DND-41 (cell line): ENCODE data around the gene PHACTR1.

Source experiments
- ATAC-seq: fragments of 200-7000 bp; cut with Tn5 transposase; 3 replicates; pipeline ENCODE4 v1.9.1; 2021; ENCODE audit warnings: low read depth; ENCODE audit not compliant: insufficient read depth
- DNase-seq: peaks from one replicate; pipeline ENCODE4 v3.0.0-alpha.2; 2020
- H2AFZ ChIP-seq: 2 replicates; pipeline ENCODE4 v1.6.0; 2012; ENCODE audit warnings: low read depth, low read length
- H3K27ac ChIP-seq: 2 replicates; pipeline ENCODE4 v1.5.1; 2012; ENCODE audit warnings: low read length, inconsistent platforms
- H3K27me3 ChIP-seq: fragments of 200-600 bp; sonication (generic); 2 replicates; pipeline ENCODE4 v1.6.0; 2012; ENCODE audit warnings: low read length, mild to moderate bottlenecking, inconsistent platforms; ENCODE audit not compliant: insufficient read depth, poor library complexity
- H3K36me3 ChIP-seq: 2 replicates; pipeline ENCODE4 v1.5.1; 2012; ENCODE audit warnings: low read length, inconsistent platforms; ENCODE audit not compliant: insufficient read depth
- H3K4me1 ChIP-seq: 2 replicates; pipeline ENCODE4 v1.5.1; 2012; ENCODE audit warnings: mild to moderate bottlenecking, low read length; ENCODE audit not compliant: insufficient read depth
- H3K4me2 ChIP-seq: 2 replicates; pipeline ENCODE4 v1.6.0; 2012; ENCODE audit warnings: mild to moderate bottlenecking, moderate library complexity, low read length, inconsistent platforms; ENCODE audit not compliant: insufficient read depth
- H3K4me3 ChIP-seq, 2 experiments: fragments of 200-600 bp in 1 of 2; shearing (Covaris generic) in 1 of 2; 2 replicates each; pipeline ENCODE4 v1.5.1; 2012 to 2016; ENCODE audit warnings: inconsistent platforms in 2 of 2, low read length in 2 of 2, mild to moderate bottlenecking in 2 of 2, low read depth in 1 of 2, moderate library complexity in 1 of 2
- H3K79me2 ChIP-seq: 2 replicates; pipeline ENCODE4 v1.6.0; 2012; ENCODE audit warnings: low read length, inconsistent platforms; ENCODE audit not compliant: insufficient read depth
- H3K9ac ChIP-seq: 2 replicates; pipeline ENCODE4 v1.6.0; 2012; ENCODE audit warnings: low read depth, mild to moderate bottlenecking, inconsistent platforms, low read length, moderate library complexity
- H3K9me3 ChIP-seq: 2 replicates; pipeline ENCODE4 v1.5.1; 2012; ENCODE audit warnings: low read length, moderate library complexity, mild to moderate bottlenecking, inconsistent platforms; ENCODE audit not compliant: insufficient read depth, severe bottlenecking
- H4K20me1 ChIP-seq: 2 replicates; pipeline ENCODE4 v1.6.0; 2012; ENCODE audit warnings: low read length; ENCODE audit not compliant: insufficient read depth
- EZH2 ChIP-seq: IDR thresholded peaks from 3 replicates; pipeline ENCODE4 v1.6.1; 2012; ENCODE audit warnings: borderline replicate concordance, low read depth, mild to moderate bottlenecking, moderate library complexity, low read length, inconsistent platforms; ENCODE audit not compliant: severe bottlenecking
- TF ChIP-seq, protein P1 (sequence below): IDR thresholded peaks from 2 replicates; pipeline ENCODE4 v1.5.1; 2012; ENCODE audit warnings: borderline replicate concordance, low read length, moderate library complexity, mild to moderate bottlenecking; ENCODE audit not compliant: poor library complexity, severe bottlenecking; ENCODE audit errors: extremely low read depth

The PHACTR1 gene

DNA sequence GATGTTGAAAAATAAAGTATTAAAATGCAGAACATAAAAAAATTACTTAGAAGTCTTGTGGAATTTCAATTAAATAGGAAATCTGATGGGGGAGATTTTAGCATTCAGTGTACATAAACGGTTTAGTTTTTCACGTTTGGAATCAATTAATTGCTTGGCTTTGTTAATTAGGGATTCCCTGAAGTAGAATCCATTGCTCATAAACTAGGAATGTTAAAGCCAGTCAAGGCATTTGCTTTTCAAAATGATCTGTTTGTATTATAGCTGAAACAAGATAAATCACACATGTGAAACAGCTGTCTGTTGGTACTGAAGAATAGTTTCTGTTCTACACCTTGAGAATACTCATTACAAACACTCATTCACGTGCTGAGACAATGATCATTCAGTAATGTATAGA, 313.8 kb downstream of the PHACTR1 start:
- H3K79me2 ChIP-seq = no peaks in the 10 kb centered on the region
- H3K27me3 ChIP-seq = peaks cover 9% of the 10 kb centered on the region
- H3K9ac ChIP-seq = no peak overlapping the region
- H3K4me2 ChIP-seq = no peak overlapping the region
- H3K36me3 ChIP-seq = no peaks in the 10 kb centered on the region
- no peaks in the 10 kb centered on the region for H4K20me1 ChIP-seq
- H3K4me3 ChIP-seq = no peak overlapping the region
- H2AFZ ChIP-seq = no peak overlapping the region
- TF ChIP-seq, protein P1, sequence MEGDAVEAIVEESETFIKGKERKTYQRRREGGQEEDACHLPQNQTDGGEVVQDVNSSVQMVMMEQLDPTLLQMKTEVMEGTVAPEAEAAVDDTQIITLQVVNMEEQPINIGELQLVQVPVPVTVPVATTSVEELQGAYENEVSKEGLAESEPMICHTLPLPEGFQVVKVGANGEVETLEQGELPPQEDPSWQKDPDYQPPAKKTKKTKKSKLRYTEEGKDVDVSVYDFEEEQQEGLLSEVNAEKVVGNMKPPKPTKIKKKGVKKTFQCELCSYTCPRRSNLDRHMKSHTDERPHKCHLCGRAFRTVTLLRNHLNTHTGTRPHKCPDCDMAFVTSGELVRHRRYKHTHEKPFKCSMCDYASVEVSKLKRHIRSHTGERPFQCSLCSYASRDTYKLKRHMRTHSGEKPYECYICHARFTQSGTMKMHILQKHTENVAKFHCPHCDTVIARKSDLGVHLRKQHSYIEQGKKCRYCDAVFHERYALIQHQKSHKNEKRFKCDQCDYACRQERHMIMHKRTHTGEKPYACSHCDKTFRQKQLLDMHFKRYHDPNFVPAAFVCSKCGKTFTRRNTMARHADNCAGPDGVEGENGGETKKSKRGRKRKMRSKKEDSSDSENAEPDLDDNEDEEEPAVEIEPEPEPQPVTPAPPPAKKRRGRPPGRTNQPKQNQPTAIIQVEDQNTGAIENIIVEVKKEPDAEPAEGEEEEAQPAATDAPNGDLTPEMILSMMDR = no peak
- no peak for TF ChIP-seq EZH2
- DNase-seq = no peak
- H3K4me1 ChIP-seq = no peaks in the 10 kb centered on the region
- H3K27ac ChIP-seq = no peak overlapping the region
- H3K9me3 ChIP-seq = no peaks in the 10 kb centered on the region
- no peak for ATAC-seq

DNA sequence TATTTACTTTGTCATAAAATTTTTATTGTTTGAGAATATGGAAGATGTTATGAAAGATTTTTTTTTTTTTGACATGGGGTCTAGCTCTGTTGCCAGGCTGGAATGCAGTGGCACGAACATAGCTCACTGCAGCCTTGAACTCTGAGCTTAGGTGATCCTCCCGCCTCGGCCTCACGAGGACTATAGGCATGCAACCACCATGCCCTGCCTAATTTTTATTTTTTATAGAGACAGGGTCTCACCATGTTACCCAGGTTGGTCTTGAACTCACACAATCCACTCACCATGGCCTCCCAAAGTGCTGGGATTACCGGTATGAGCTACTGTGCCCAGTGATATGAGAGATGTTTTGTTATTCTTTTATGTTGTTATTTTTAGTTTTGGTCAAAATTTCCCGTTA, 316.0 kb downstream of the PHACTR1 start:
- no peak overlapping the region for H2AFZ ChIP-seq
- no peak overlapping the region for H3K4me2 ChIP-seq
- H3K4me1 ChIP-seq = no peaks in the 10 kb centered on the region
- no peak for TF ChIP-seq EZH2
- TF ChIP-seq, protein P1 = no peak
- no peak overlapping the region for H3K27ac ChIP-seq
- DNase-seq = no peak
- H3K9me3 ChIP-seq = no peaks in the 10 kb centered on the region
- H4K20me1 ChIP-seq = no peaks in the 10 kb centered on the region
- H3K36me3 ChIP-seq = no peaks in the 10 kb centered on the region
- ATAC-seq = no peak
- H3K9ac ChIP-seq = no peak overlapping the region
- H3K4me3 ChIP-seq = no peak overlapping the region
- H3K27me3 ChIP-seq = peaks cover 7% of the 10 kb centered on the region
- H3K79me2 ChIP-seq = no peaks in the 10 kb centered on the region

DNA sequence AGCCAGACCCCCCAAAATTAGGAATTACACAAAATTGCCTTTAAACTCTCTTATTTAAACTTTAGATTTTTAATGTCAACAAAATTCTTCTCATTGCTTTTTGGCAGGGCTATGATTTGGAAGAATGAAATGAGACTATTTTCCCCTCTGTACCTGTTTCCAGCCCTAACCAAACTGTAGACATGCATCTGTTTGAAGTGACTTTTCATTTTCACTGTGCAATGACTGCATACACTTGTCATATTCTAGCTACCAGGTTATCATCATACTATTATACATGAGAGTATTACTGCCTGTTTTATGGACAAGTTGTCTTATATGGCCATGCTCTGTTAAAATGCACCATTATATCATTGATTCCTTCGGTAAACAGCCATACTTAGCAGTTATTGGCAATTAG, 316.6 kb downstream of the PHACTR1 start:
- Histone ChIP-seq H3K4me2 (no peak overlapping the region), H3K9me3 (no peaks in the 10 kb centered on the region), H3K4me3 (no peak overlapping the region), H2AFZ (no peak overlapping the region), H3K27ac (no peak overlapping the region), H3K9ac (no peak overlapping the region), H4K20me1 (no peaks in the 10 kb centered on the region), H3K27me3 (peaks cover 7% of the 10 kb centered on the region), H3K79me2 (no peaks in the 10 kb centered on the region), H3K4me1 (no peaks in the 10 kb centered on the region), H3K36me3 (no peaks in the 10 kb centered on the region)
- ATAC-seq (no peak), DNase-seq (no peak)
- TF ChIP-seq, protein P1 = no peak
- no peak for TF ChIP-seq EZH2

DNA sequence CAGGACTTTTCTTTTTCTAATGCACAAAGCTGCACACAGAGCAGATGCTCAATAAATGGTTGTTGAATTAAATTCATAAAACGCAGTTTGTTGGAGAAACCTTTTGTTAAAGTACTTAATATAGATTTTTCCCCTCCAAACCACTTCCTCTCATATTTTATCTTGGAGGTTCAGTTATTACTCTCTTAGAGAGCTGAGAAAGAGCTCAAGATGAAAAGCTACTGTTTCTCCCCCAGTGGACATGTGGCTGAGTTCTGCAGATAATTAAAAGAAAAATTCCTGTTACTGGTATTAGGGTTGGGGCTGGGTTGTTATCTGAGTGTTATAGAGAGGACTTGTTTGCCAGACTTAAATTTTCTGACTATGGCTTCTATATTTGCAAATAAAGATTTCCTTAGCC, 317.7 kb downstream of the PHACTR1 start:
- Histone ChIP-seq H2AFZ (no peak overlapping the region), H3K27ac (no peak overlapping the region), H3K9me3 (no peaks in the 10 kb centered on the region), H3K4me1 (no peaks in the 10 kb centered on the region), H4K20me1 (no peaks in the 10 kb centered on the region), H3K4me3 (no peak overlapping the region), H3K79me2 (no peaks in the 10 kb centered on the region), H3K9ac (no peak overlapping the region), H3K36me3 (no peaks in the 10 kb centered on the region), H3K27me3 (peaks cover 4% of the 10 kb centered on the region), H3K4me2 (no peak overlapping the region)
- ATAC-seq = no peak
- DNase-seq = no peak
- TF ChIP-seq, protein P1 = no peak
- no peak for TF ChIP-seq EZH2
